Neuron (in vitro differentiated cells): ENCODE results near the gene HS3ST3B1.

Experiments used
- H2AFZ ChIP-seq: one replicate; pipeline ENCODE4 v1.6.1; 2013; ENCODE audit warnings: low read depth, mild to moderate bottlenecking, inconsistent platforms, low read length, moderate library complexity
- H3K27me3 ChIP-seq: one replicate; pipeline ENCODE4 v1.6.1; 2013; ENCODE audit warnings: low read length; ENCODE audit not compliant: insufficient read depth
- H3K36me3 ChIP-seq: one replicate; pipeline ENCODE4 v1.6.1; 2013; ENCODE audit warnings: low read length; ENCODE audit not compliant: insufficient read depth
- H3K4me1 ChIP-seq: one replicate; pipeline ENCODE4 v1.6.1; 2013; ENCODE audit warnings: low read length; ENCODE audit not compliant: insufficient read depth
- H3K4me3 ChIP-seq: 2 replicates; pipeline ENCODE4 v1.5.1; 2013; ENCODE audit warnings: mild to moderate bottlenecking, low read length, moderate library complexity
- H3K9me3 ChIP-seq: one replicate; pipeline ENCODE4 v1.6.1; 2013; ENCODE audit warnings: low read length

HS3ST3B1 gene

DNA sequence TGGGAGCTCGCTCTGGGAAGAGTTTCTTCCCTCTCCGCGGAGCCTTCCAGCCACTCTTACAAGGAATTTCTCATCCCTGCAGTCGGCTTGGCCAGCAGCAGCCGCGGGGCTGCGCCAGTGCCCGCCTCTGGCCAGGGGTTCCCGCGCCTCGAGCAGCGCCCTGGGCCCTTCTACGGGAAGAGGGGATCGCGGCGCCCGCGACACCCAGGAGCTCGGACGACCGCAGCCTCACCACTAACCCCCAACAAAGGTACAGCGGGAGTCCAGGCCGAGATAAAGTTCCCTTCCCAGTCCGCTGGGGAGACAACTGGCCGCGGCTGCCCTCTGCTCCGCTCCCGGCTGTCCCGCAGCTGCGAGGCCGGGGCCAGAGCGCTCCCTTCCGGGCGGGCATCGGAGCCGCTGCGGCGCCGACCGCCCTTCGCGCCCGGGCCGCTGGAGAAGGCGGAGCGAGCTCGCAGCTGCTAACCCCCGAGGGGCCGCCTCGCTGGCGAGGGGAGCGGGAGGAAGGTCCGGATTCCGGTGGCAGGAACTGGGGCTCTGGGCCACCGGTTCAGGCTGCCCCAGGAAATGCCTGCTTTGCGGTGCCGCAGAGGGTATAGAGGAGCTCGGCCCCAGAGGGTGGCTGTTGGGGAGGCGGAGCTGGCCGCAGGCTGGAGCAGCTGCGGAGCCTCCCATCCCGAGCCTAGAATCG, 3.6 kb upstream of the HS3ST3B1 start:
- H3K9me3 ChIP-seq: peaks cover 11% of the 10 kb centered on the region
- peaks cover 12% of the 10 kb centered on the region for H3K4me1 ChIP-seq
- peaks cover 13% of the 10 kb centered on the region for H3K27me3 ChIP-seq
- H3K36me3 ChIP-seq: no peaks in the 10 kb centered on the region
- H2AFZ ChIP-seq: no peak overlapping the region
- H3K4me3 ChIP-seq: peak overlapping the region; percentile 14

DNA sequence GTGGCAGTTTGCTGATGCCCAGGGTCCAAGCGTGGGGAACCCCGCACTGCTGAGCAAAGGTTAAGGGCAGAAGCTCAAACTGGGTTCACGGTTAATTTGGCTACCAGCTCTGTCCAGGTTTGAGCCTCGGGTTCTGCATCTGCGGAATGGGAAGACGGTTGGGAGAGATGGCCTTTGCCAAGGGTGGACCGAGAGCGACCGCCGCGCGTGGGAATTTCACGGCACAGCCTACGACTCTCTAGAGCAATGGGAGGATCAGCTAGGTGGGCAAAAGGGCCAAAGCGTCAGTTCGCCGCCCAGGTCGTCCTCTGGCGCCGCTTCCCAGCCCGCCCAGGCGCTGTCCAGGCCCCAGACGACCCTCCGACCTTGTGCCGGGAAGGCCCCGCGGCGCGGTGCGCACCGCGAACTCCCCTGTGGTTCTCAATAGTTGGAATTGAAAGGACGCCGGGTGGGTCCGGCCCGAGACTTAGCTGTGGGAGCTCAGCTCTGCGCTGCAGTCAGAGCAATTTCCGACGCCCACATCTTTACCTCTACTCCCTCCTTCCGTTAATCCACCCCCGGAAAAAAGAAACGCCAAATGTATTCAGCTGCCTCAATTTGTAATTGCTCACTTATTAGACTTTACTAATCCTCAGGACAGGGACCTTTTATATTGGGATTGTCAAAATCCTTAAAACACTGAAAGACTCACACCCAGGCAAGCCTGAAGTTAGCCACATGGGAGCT, 2.5 kb upstream of the HS3ST3B1 start:
- Histone ChIP-seq H2AFZ (peak overlapping the region; percentile 70), H3K36me3 (no peaks in the 10 kb centered on the region), H3K4me3 (peak overlapping the region; percentile 52), H3K4me1 (peaks cover 12% of the 10 kb centered on the region), H3K27me3 (peaks cover 13% of the 10 kb centered on the region), H3K9me3 (peaks cover 11% of the 10 kb centered on the region)

GRCh38 chr17:14298947-14299279, 2.0 kb upstream of the HS3ST3B1 start:
- H2AFZ ChIP-seq: peak overlapping the region; percentile 70
- H3K4me1 ChIP-seq: peaks cover 12% of the 10 kb centered on the region
- peak overlapping the region; percentile 52 for H3K4me3 ChIP-seq
- H3K9me3 ChIP-seq: peaks cover 11% of the 10 kb centered on the region
- H3K27me3 ChIP-seq: peaks cover 13% of the 10 kb centered on the region
- H3K36me3 ChIP-seq: no peaks in the 10 kb centered on the region

- H3K9me3 ChIP-seq: peaks cover 11% of the 10 kb centered on the region
- H3K27me3 ChIP-seq: peaks cover 13% of the 10 kb centered on the region
- H3K4me3 ChIP-seq: peak overlapping the region; percentile 52
- peak overlapping the region; percentile 70 for H2AFZ ChIP-seq
- H3K36me3 ChIP-seq: peaks cover 5% of the 10 kb centered on the region
- peaks cover 12% of the 10 kb centered on the region for H3K4me1 ChIP-seq
Measured at GRCh38 chr17:14299280-14300141, 1.4 kb upstream of the HS3ST3B1 start.

GRCh38 chr17:14301279-14302090, 604 bp downstream of the HS3ST3B1 start:
- H3K36me3 ChIP-seq: peaks cover 13% of the 10 kb centered on the region
- H3K4me1 ChIP-seq: peaks cover 30% of the 10 kb centered on the region
- peaks cover 8% of the 10 kb centered on the region for H3K9me3 ChIP-seq
- no peak overlapping the region for H2AFZ ChIP-seq
- peaks cover 13% of the 10 kb centered on the region for H3K27me3 ChIP-seq
- peak overlapping the region; percentile 71 for H3K4me3 ChIP-seq

GRCh38 chr17:14302091-14302430, 1.2 kb downstream of the HS3ST3B1 start:
- Histone ChIP-seq H3K27me3 (peaks cover 8% of the 10 kb centered on the region), H3K4me3 (peak overlapping the region; percentile 71), H3K36me3 (peaks cover 13% of the 10 kb centered on the region), H2AFZ (no peak overlapping the region), H3K4me1 (peaks cover 36% of the 10 kb centered on the region), H3K9me3 (peaks cover 6% of the 10 kb centered on the region)

GRCh38 chr17:14302431-14303099, 1.7 kb downstream of the HS3ST3B1 start:
- Histone ChIP-seq H3K36me3 (peaks cover 13% of the 10 kb centered on the region), H3K27me3 (peaks cover 7% of the 10 kb centered on the region), H3K4me3 (peak overlapping the region; percentile 71), H2AFZ (no peak overlapping the region), H3K9me3 (peaks cover 5% of the 10 kb centered on the region), H3K4me1 (peaks cover 38% of the 10 kb centered on the region)

DNA sequence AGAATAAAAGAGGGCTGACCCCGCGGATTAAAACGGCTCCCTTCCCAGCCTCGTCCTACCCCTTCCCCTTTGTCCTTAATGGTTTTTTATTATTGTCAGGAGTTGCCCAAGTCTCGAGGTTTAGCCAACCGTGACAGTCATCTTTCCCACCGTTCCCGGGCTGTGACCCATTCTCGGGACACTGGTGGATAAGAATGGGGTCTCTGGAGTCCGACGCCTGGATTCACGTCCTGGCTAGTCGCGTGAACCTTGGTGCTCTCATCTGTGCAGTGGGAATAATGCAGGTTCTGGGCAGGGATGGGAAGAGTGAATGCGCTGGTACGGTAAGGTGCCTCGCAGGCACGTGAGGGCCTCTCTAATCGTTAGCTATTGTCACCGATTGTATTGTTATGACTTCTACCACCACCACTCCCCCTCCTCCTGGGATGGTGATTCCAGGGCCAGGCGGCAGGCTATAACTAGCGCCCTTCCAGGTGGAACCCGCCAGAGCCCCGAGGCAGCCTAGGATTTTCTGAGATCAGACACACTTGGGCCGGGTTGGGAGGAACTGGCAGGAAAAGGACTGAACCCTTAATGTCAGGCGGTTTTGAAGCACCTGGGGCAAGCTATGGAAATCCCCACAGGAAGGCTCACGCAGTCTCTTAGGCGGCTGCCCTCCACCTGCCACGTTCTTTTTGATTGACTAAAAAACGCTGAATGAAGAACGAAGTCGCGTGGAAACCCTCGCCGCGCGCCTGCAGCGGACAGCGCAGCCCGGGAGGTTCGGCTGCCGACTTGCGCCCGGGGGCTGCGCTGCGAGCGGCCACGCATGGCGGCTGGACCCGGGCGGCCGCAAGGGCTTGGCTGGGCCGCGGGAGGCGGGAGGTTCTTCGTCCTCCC, 2.7 kb downstream of the HS3ST3B1 start:
- Histone ChIP-seq H3K4me1 (peaks cover 45% of the 10 kb centered on the region), H3K27me3 (no peaks in the 10 kb centered on the region), H3K36me3 (peaks cover 13% of the 10 kb centered on the region)

GRCh38 chr17:14304222-14304772, 3.4 kb downstream of the HS3ST3B1 start:
- Histone ChIP-seq H2AFZ (no peak overlapping the region), H3K36me3 (peaks cover 13% of the 10 kb centered on the region), H3K27me3 (no peaks in the 10 kb centered on the region), H3K9me3 (peaks cover 4% of the 10 kb centered on the region), H3K4me3 (peak overlapping the region; percentile 71), H3K4me1 (peaks cover 47% of the 10 kb centered on the region)

More for the DNA sequence above, 2.7 kb downstream of the HS3ST3B1 start:
- Histone ChIP-seq H3K4me3 (peak overlapping the region; percentile 71), H3K9me3 (peaks cover under 1% of the 10 kb centered on the region), H2AFZ (no peak overlapping the region)

GRCh38 chr17:14304773-14305517, 4.1 kb downstream of the HS3ST3B1 start:
- H3K27me3 ChIP-seq: no peaks in the 10 kb centered on the region

More at GRCh38 chr17:14304773-14305517, 4.1 kb downstream of the HS3ST3B1 start:
- Histone ChIP-seq H3K4me3 (peak overlapping the region; percentile 71), H3K9me3 (peaks cover 10% of the 10 kb centered on the region), H2AFZ (no peak overlapping the region), H3K4me1 (peaks cover 41% of the 10 kb centered on the region), H3K36me3 (peaks cover 19% of the 10 kb centered on the region)
